IPS-18a (cell line): ENCODE measurements around the gene PEMT.

Experiments used
- H3K27ac ChIP-seq: one replicate; pipeline ENCODE4 v1.5.1; 2013; ENCODE audit warnings: low read length
- H3K27me3 ChIP-seq: one replicate; pipeline ENCODE4 v1.6.1; 2013; ENCODE audit warnings: mild to moderate bottlenecking, low read length; ENCODE audit not compliant: control insufficient read depth, insufficient read depth
- H3K36me3 ChIP-seq: one replicate; pipeline ENCODE4 v1.6.1; 2013; ENCODE audit warnings: low read depth, low read length; ENCODE audit not compliant: control insufficient read depth
- H3K4me1 ChIP-seq: one replicate; pipeline ENCODE4 v1.6.1; 2013; ENCODE audit warnings: low read depth, low read length; ENCODE audit not compliant: control insufficient read depth
- H3K4me3 ChIP-seq: one replicate; pipeline ENCODE4 v1.5.1; 2013; ENCODE audit warnings: low read length
- H3K9ac ChIP-seq: one replicate; pipeline ENCODE4 v1.6.1; 2013; ENCODE audit warnings: mild to moderate bottlenecking, low read length, moderate library complexity
- H3K9me3 ChIP-seq: one replicate; pipeline ENCODE4 v1.6.1; 2013; ENCODE audit warnings: low read depth, low read length; ENCODE audit not compliant: control insufficient read depth

The PEMT gene

DNA sequence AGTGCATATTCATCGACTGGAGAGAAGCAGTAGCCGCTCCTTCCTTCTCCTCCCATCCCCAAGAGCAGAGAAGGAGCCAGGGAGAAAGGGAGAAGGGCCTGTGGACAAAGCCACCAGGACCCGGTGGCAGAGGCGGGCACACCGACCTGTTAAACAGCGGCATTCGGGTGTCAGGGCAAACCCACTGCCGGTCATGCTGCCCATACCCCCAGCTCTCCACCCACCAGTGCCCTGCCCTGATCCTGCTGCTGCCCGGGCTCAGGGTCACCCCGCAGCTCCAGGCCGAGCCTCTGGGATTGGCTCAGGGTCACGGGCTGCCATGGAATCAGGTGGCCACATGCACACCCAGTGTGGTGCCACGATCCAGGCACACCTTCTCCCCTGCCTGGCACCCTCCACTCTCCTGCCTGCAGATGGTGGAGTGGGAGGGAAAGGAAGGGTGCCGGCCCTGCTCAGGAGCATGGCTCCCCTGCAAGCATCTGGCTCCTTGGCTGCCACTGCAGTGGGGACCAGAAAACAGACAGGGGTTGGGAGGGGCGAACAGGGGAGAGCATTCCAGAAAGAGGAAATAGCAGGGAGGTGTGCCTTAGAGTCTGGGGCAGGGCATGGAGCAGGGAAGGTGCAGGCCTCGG is 77.0 kb downstream of the PEMT start:
- no peaks in the 10 kb centered on the region for H3K36me3 ChIP-seq
- no peak overlapping the region for H3K9ac ChIP-seq
- peaks cover 14% of the 10 kb centered on the region for H3K4me1 ChIP-seq
- H3K27me3 ChIP-seq = no peaks in the 10 kb centered on the region
- H3K4me3 ChIP-seq = no peak overlapping the region
- H3K9me3 ChIP-seq = no peaks in the 10 kb centered on the region
- no peak overlapping the region for H3K27ac ChIP-seq

DNA sequence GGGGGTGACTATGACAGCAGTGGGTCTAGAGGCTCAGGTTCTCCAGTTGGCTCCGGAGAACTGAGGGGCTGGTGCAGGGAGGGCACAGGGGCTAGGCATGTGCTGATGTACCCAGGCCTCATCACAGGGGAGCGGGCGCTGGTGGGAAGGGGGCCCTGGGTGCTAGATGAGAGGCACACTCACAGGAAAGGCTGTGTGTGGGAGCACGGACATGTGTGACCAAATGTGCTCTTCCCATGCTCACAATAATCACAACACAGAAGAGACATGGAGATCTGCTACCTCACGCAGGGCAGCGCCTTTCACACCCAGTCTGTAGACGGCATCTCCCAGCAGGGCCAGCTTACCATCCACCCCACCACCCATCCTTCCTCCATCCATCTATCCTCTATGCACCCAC is 77.9 kb downstream of the PEMT start:
- H3K9ac ChIP-seq = no peak overlapping the region
- H3K27ac ChIP-seq = no peak overlapping the region
- no peaks in the 10 kb centered on the region for H3K27me3 ChIP-seq
- H3K4me1 ChIP-seq = peaks cover 14% of the 10 kb centered on the region
- H3K9me3 ChIP-seq = no peaks in the 10 kb centered on the region
- H3K4me3 ChIP-seq = no peak overlapping the region
- no peaks in the 10 kb centered on the region for H3K36me3 ChIP-seq

DNA sequence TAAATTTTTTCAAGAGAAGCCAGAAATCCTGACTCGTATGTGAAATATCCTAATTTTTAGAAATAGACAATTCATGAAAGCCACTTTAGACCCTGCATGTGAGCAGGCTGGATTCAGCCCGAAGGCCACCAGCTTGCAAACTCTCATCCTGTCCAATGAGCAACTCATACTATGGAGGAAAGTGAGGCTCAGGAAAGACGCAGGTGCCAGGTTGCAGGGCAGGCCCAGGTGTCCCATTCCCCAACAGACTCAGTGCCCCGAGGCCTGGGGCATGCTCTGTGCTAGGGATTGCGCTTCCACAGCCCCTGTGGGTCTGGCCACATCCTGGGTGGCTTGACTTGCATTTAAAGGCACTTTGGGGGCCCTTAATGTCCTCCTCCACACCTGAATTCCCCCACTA is 78.6 kb downstream of the PEMT start:
- H3K4me3 ChIP-seq = no peak overlapping the region
- peaks cover 14% of the 10 kb centered on the region for H3K4me1 ChIP-seq
- no peaks in the 10 kb centered on the region for H3K9me3 ChIP-seq
- H3K9ac ChIP-seq = no peak overlapping the region
- no peak overlapping the region for H3K27ac ChIP-seq
- H3K27me3 ChIP-seq = no peaks in the 10 kb centered on the region
- no peaks in the 10 kb centered on the region for H3K36me3 ChIP-seq

DNA sequence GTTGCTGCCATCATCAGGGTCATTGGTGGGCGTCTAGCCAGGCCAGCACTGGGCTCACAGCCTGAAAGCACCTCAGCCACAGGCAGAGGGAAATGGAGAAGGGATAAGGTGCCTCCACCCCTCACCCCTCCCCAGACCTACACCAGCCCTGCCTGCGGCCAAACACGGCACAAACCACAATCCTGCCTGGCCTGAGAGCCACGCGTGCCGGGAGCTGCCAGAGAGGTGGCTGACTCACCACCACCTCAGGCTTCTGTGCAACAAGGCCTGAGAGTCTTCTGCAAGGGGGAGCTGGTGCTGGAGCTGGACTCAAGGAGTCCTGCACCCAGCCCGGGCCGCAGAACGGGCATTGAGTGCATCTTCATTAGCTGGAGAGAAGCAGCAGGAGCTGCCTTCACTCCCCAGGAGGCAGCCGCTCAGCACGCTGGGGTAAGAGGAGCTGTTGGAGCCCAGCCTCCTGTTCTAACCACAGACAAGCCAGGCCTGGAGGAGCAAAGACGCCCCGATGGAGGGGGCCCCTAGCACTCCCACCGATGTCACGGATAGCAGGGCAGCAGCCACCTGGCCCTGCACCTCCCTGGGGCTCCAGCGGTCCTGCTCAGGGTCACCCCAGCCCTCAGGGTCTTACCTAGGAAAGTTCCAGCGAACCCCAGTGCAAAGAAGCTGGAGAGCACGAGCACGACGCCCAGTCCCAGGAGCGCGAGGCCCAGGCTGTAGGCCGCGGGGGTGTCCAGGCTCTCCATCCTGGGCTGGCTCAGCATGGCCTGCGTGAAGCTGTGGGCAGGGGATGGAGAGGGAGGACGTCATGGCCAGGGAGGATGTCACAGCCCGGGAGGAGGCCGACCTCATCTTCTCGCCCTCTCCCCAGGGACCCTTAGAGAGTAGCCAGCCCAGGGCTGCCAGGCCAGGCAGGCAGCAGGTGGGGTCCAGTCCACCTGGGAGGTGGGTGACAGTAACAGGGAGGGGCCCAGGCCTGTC is 79.3 kb downstream of the PEMT start:
- Histone ChIP-seq H3K27ac (no peak overlapping the region), H3K4me1 (peaks cover 14% of the 10 kb centered on the region), H3K36me3 (no peaks in the 10 kb centered on the region), H3K9ac (no peak overlapping the region), H3K4me3 (no peak overlapping the region), H3K9me3 (no peaks in the 10 kb centered on the region), H3K27me3 (no peaks in the 10 kb centered on the region)

DNA sequence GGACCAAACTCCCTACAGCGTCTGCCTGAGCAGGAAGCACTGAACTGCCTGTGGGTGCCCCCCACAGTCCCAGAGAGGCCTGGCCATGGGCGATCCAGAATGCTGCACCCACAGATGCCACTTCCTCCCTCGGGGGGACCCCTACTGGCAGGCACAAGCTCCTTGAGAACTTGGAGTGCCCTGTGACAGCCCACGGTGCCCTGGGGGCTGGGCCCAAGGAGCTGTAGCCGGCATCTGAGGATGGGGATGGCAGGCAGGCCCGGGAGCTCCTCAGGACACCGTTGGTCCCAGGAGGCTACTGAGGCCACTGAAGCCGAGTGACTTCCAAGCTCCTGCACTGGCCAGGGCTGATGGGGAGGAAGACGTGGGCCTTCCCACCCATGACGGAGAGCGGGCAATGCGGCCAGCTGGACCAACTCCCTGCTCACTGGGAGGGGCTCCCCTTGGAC is 80.2 kb downstream of the PEMT start:
- no peak overlapping the region for H3K4me3 ChIP-seq

DNA sequence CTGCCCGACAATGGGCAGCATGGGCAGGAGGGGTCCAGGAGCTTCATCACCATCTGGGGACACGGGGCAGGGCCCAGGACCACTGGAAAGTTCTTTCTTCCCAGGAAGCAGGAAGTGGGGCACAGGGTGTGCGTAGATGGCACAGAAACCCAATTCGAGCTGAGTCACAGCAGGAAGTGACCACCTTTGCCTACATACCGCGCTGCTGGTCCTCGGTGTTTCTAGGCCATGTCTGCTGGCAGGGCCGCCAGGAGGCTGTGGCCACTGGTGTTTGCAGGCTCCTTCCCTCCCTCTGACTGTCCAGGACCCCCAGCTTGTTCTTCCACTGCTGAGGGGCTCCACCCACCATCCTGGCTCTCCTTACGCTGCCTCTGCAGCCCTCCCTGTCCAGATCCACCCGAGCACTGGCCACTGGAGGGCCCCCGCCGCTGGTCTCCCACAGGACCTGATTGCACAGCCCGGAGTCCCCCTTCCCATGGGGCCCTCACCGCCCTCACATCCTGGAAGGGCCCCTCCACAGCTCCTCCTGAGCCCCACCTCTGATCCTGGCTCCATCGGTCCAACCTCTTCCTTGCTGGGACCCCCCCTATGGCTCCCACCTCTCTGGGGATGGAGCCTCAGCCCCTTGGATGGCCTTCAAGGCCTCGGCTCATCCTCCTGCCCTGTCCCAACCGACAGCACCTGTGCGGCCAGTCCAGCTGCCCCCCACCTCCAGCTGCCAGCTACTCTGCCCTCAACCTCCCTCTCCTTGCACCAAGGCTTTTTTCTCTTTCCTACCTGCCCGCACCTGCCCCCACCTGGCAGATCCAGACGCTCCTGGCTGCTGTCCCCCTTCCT is 80.8 kb downstream of the PEMT start:
- Histone ChIP-seq H3K4me1 (peaks cover 12% of the 10 kb centered on the region), H3K9me3 (no peaks in the 10 kb centered on the region), H3K36me3 (no peaks in the 10 kb centered on the region), H3K9ac (no peak overlapping the region), H3K27me3 (no peaks in the 10 kb centered on the region), H3K27ac (no peak overlapping the region), H3K4me3 (no peak overlapping the region)

More for the DNA sequence above, 80.2 kb downstream of the PEMT start:
- Histone ChIP-seq H3K36me3 (no peaks in the 10 kb centered on the region), H3K27ac (no peak overlapping the region), H3K4me1 (peaks cover 14% of the 10 kb centered on the region), H3K27me3 (no peaks in the 10 kb centered on the region), H3K9me3 (no peaks in the 10 kb centered on the region), H3K9ac (no peak overlapping the region)

DNA sequence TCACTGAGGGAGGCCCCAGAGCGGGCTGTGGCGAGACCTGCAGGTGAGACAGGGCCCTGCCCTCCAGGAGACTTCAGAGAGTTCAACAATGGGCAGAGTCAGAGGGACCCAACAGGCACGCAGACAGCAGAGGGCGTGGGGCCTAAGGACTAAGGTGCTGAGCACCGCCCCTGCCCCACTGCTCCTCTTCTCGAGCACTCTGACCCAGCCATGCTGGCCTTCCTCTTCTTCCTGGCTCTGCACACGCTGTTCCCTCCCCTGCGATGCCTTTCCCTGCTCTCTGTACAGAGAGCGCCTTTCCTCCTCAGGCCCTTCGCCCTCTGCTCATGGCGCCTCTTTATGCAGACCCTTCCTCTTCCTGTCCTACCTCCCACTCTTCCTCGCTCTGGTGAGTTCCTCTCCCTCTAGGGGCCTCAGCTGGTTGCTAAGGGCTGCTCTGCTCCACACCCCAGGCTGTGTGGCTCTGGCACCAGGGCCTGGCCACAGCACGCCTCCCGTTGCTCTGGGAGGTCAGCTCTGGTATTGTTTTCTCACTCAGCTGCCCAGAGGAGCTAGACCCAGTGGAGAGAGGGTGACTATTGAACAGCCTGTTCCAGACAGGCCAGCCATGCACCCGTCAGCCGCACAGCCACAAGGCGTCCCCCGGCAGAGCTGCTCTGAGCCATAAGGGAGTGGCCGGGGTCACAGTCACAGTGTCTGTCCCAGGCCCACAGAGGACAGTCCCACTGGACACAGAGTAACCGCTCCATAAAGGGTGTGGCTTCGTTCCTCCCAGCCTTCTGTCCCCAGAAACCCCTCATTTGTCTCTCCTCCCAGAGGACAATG is 81.7 kb downstream of the PEMT start:
- H3K27me3 ChIP-seq = no peaks in the 10 kb centered on the region
- no peak overlapping the region for H3K9ac ChIP-seq
- peaks cover 3% of the 10 kb centered on the region for H3K4me1 ChIP-seq

DNA sequence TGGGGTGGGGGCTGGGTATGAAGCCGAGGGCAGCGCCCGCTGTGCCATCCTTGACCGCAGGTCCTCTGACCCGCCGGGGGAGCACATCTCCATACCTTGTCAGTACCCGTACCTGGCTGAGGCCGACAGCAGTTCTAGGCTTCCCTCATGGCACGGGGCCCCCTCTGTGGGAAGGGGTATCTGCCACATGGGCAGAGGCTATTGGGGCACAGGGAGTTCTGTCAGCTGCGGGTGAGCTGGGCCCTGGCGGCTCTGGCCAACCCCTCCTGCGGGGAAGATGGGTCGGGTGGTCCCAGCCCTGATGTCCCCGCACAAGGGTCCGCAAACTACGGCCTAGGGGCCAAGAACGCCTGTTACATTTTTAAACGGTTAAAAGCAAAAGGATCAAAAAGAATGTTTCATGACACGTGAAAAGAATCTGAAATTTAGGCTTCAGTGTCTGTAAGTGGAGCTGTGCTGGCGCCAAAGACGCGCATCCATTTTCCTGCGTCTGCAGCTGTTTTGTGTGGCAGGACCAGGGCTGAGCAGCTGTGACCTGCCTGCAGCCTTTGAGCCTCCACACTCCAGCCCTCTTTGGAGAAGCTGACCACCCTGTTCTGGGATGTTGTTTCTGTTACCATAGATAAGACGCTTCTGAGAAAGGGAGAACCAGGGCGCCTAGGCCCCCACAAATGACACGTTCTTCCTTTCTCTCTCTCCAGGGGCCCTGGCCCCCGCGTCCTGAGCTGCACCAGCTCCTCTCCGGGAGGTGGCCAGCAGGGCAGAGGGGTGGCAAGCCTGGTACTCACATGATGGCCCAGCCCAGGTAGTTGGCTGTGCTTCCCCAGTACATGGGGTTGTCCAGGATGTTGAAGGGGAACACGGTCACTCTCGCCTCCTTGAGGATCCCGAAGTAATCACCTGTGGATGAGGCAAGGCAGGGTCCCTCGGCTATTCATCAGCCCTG is 82.6 kb downstream of the PEMT start:
- no peak overlapping the region for H3K27ac ChIP-seq
- H3K36me3 ChIP-seq = no peaks in the 10 kb centered on the region
- H3K9ac ChIP-seq = no peak overlapping the region
- no peaks in the 10 kb centered on the region for H3K4me1 ChIP-seq
- no peaks in the 10 kb centered on the region for H3K27me3 ChIP-seq
- no peak overlapping the region for H3K4me3 ChIP-seq
- no peaks in the 10 kb centered on the region for H3K9me3 ChIP-seq

More for the DNA sequence above, 81.7 kb downstream of the PEMT start:
- Histone ChIP-seq H3K4me3 (no peak overlapping the region), H3K27ac (no peak overlapping the region), H3K9me3 (no peaks in the 10 kb centered on the region), H3K36me3 (no peaks in the 10 kb centered on the region)

DNA sequence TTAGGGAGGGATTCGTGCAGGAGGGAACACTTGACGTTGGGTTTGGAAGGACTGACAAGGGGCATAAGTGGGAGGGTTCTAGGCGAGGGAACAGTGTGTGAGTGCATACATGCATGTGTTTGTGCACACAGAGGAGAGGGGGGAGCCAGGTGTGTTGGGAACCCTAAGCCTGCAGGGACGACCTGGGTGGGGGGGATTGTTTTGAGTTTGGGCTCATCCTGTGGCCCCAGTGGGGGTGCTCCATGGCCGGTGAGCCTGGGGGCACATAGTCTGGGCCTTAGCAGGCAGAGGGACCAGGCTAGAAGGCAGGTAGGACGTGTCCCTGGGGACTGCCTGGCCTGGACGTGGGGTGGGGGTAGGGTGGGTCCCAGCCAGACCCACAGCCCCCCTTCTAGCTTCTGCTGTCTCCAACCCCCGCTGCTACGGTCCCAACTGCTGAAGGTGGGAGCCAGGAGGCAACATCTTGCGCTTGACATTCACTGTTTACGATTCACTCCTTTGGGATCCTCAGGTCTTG is 83.4 kb downstream of the PEMT start:
- no peak overlapping the region for H3K27ac ChIP-seq
- H3K9me3 ChIP-seq = no peaks in the 10 kb centered on the region
- no peaks in the 10 kb centered on the region for H3K36me3 ChIP-seq
- no peaks in the 10 kb centered on the region for H3K4me1 ChIP-seq
- no peaks in the 10 kb centered on the region for H3K27me3 ChIP-seq
- H3K4me3 ChIP-seq = no peak overlapping the region
- H3K9ac ChIP-seq = no peak overlapping the region

DNA sequence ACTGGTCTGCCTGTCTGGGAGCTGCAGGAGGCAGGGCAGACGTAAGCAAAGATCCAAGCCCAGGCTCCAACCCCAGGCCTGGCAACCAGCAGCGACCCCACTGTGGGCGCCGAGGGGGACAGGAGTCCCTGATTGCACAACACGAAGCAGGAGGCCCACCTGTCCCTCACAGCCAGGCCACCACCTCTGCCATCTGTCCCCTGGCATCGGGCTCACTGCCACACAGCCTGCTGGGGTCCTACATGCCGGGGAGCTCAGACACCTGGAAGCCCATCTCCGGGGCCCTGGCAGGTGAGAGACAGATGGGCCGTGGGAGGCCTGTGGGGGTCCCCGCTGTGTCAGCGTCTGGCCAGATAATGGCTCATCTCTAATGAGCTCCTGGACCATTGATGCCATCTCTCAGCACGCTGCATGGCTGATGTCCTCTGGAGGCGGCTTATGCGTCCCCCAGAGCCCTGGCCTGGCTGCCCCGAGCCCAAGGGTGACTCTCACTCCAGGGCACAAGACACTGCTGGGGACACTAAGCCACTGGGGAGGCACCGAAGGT is 84.0 kb downstream of the PEMT start:
- Histone ChIP-seq H3K27ac (no peak overlapping the region), H3K9ac (no peak overlapping the region), H3K36me3 (no peaks in the 10 kb centered on the region), H3K4me3 (no peak overlapping the region), H3K4me1 (no peaks in the 10 kb centered on the region), H3K27me3 (no peaks in the 10 kb centered on the region), H3K9me3 (no peaks in the 10 kb centered on the region)
